Natural killer cell (primary cell): ENCODE results near the gene SYNGR1. TPM values are rescaled to one million over a fixed set of nuclear protein-coding genes. Genes with fewer than 3 reads are reported as not detected.
A peak's percentile ranks its signal among the peaks of the same experiment; 100 is the strongest.

ENCODE experiments used
- ATAC-seq, 3 donors: fragments of 150-1000 bp in 2 of 3; fragments of 200-7000 bp in 1 of 3; cut with Tn5 transposase; 1 replicate in 1 of 3; 2 replicates in 2 of 3; pipeline ENCODE4 v1.10.0; 2021; ENCODE audit warnings: mild to moderate bottlenecking in 2 of 3, moderate library complexity in 2 of 3
- DNase-seq, 2 donors: peaks; one replicate each; pipeline versions ENCODE4 v3.0.0 to v3.0.0-alpha.2; 2013 to 2021; ENCODE audit warnings: mixed read lengths in 1 of 2
- H3K27ac ChIP-seq: one replicate; pipeline ENCODE4 v1.5.1; 2013; ENCODE audit warnings: mild to moderate bottlenecking, low read length
- H3K27me3 ChIP-seq: one replicate; pipeline ENCODE4 v1.6.1; 2013; ENCODE audit warnings: low read length; ENCODE audit not compliant: control insufficient read depth, insufficient read depth
- H3K36me3 ChIP-seq: one replicate; pipeline ENCODE4 v1.6.1; 2013; ENCODE audit warnings: low read length; ENCODE audit not compliant: control insufficient read depth, insufficient read depth
- H3K4me1 ChIP-seq: one replicate; pipeline ENCODE4 v1.6.1; 2013; ENCODE audit warnings: low read length; ENCODE audit not compliant: control insufficient read depth, insufficient read depth
- H3K4me3 ChIP-seq: one replicate; pipeline ENCODE4 v1.5.1; 2013; ENCODE audit warnings: low read length
- H3K9me3 ChIP-seq: one replicate; pipeline ENCODE4 v1.6.1; 2013; ENCODE audit warnings: low read length; ENCODE audit not compliant: control insufficient read depth, insufficient read depth
- H3K27ac Mint-ChIP-seq, 2 donors: one replicate each; pipeline ENCODE4 v1.8.0; 2022; ENCODE audit warnings: mild to moderate bottlenecking in 2 of 2, mixed read lengths in 2 of 2, moderate library complexity in 1 of 2
- H3K27me3 Mint-ChIP-seq, 2 donors: one replicate each; pipeline ENCODE4 v1.8.0; 2022; ENCODE audit warnings: low read depth in 2 of 2, mixed read lengths in 2 of 2
- H3K36me3 Mint-ChIP-seq: one replicate; pipeline ENCODE4 v1.8.0; 2022; ENCODE audit warnings: mixed read lengths
- H3K4me1 Mint-ChIP-seq, 2 donors: one replicate each; pipeline ENCODE4 v1.8.0; 2022; ENCODE audit warnings: mixed read lengths in 2 of 2
- H3K4me3 Mint-ChIP-seq: one replicate; pipeline ENCODE4 v1.8.0; 2022; ENCODE audit warnings: mild to moderate bottlenecking, moderate library complexity, mixed read lengths
- H3K9me3 Mint-ChIP-seq, 2 donors: one replicate each; pipeline ENCODE4 v1.8.0; 2022; ENCODE audit warnings: mixed read lengths in 2 of 2
- CTCF ChIP-seq: fragments of 200-600 bp; IDR thresholded peaks from one replicate; pipeline ENCODE4 v1.8.0; 2022; ENCODE audit warnings: antibody characterized with exemption
- WGBS: methylation state at CpG from one replicate; pipeline ENCODE4 v1.1.7; 2013; ENCODE audit warnings: missing lambda C conversion rate; ENCODE audit not compliant: insufficient coverage; 5-methylcytosine and 5-hydroxymethylcytosine counted together
- intact Hi-C: fragments of 100-400 bp; cut with micrococcal nuclease; formaldehyde crosslinking; loops from one replicate; pipeline ENCODE4 v1.14.2; 2022
- total RNA-seq, 4 donors: library from RNA; stranded (reverse); fragments of 120-200 nt in 1 of 4; gene quantifications; one replicate each; pipeline versions ENCODE4 v1.2.3 to v1.2.4, GENCODE V29; 2013 to 2022

SYNGR1 gene
- total RNA-seq, 3 donors from 2014 or later (not counting 1 experiment from before 2014, with no cell fraction given), result 30.3 to 35.7 (median 31.3) TPM

- Mint-ChIP-seq H3K36me3 (no peaks in the 10 kb centered on the region), H3K27ac (no peak overlapping the region), H3K4me3 (no peak overlapping the region), H3K4me1 (no peaks in the 10 kb centered on the region), H3K9me3 (no peaks in the 10 kb centered on the region), H3K27me3 (no peaks in the 10 kb centered on the region)
- TF ChIP-seq CTCF, result no peak
- peaks cover 16% of the 10 kb centered on the region for H3K4me1 ChIP-seq
- no peak overlapping the region for H3K4me3 ChIP-seq
- H3K36me3 ChIP-seq, result peaks cover 55% of the 10 kb centered on the region
- intact Hi-C loops, result no loop called here
- H3K27ac ChIP-seq, result no peak overlapping the region
- ATAC-seq, result peak in 1 of 3 donors; percentile 38
- no peak for DNase-seq
- no peaks in the 10 kb centered on the region for H3K9me3 ChIP-seq
- H3K27me3 ChIP-seq, result no peaks in the 10 kb centered on the region
- 65% methylated on average over 13 of the region's 13 CpGs for WGBS
Observed at GRCh38 chr22:39429186-39429585, 79.4 kb downstream of the SYNGR1 start.

GRCh38 chr22:39429916-39430575 is 80.3 kb downstream of the SYNGR1 start:
- no peaks in the 10 kb centered on the region for H3K9me3 Mint-ChIP-seq
- no peak for TF ChIP-seq CTCF
- intact Hi-C loops, result no loop called here
- H3K4me3 ChIP-seq, result no peak overlapping the region
- ATAC-seq (no peak), DNase-seq (no peak)
- no peak overlapping the region for H3K27ac ChIP-seq
- no peaks in the 10 kb centered on the region for H3K36me3 Mint-ChIP-seq
- peaks cover 16% of the 10 kb centered on the region for H3K4me1 ChIP-seq
- no peak overlapping the region for H3K27ac Mint-ChIP-seq
- H3K9me3 ChIP-seq, result no peaks in the 10 kb centered on the region
- peaks cover 50% of the 10 kb centered on the region for H3K36me3 ChIP-seq
- H3K27me3 ChIP-seq, result no peaks in the 10 kb centered on the region
- no peaks in the 10 kb centered on the region for H3K4me1 Mint-ChIP-seq
- H3K27me3 Mint-ChIP-seq, result no peaks in the 10 kb centered on the region
- H3K4me3 Mint-ChIP-seq, result no peak overlapping the region
- 94% methylated on average over 27 of the region's 27 CpGs for WGBS

GRCh38 chr22:39430576-39431150 is 80.9 kb downstream of the SYNGR1 start:
- Histone ChIP-seq H3K4me3 (no peak overlapping the region), H3K4me1 (peaks cover 16% of the 10 kb centered on the region), H3K36me3 (peaks cover 50% of the 10 kb centered on the region), H3K27me3 (no peaks in the 10 kb centered on the region), H3K9me3 (no peaks in the 10 kb centered on the region), H3K27ac (no peak overlapping the region)
- H3K36me3 Mint-ChIP-seq, result no peaks in the 10 kb centered on the region
- 85% methylated on average over 10 of the region's 10 CpGs for WGBS
- ATAC-seq (no peak), DNase-seq (no peak)
- no peak overlapping the region for H3K4me3 Mint-ChIP-seq
- H3K27me3 Mint-ChIP-seq, result no peaks in the 10 kb centered on the region
- H3K9me3 Mint-ChIP-seq, result no peaks in the 10 kb centered on the region
- no peaks in the 10 kb centered on the region for H3K4me1 Mint-ChIP-seq
- intact Hi-C loops, result no loop called here
- TF ChIP-seq CTCF, result no peak
- H3K27ac Mint-ChIP-seq, result peak overlapping the region in 1 of 2 donors; percentile 20
